OCI-M2 (cell line): ENCODE measurements around the gene ZNF689.

Experiments
- DNase-seq: peaks from one replicate; lab custom pipeline; 2025; ENCODE audit not compliant: unreplicated experiment; lab: John Stamatoyannopoulos, UW

ZNF689 gene

GRCh38 chr16:30566531-30566930, 43.7 kb downstream of the ZNF689 start:
- DNase-seq, result no peak

- DNase-seq, result no peak
Observed at GRCh38 chr16:30565984-30566383, 44.2 kb downstream of the ZNF689 start.

- DNase-seq, result no peak
Observed at GRCh38 chr16:30565526-30565925, 44.7 kb downstream of the ZNF689 start.

- no peak for DNase-seq
Observed at GRCh38 chr16:30562021-30562420, 48.2 kb downstream of the ZNF689 start.

- no peak for DNase-seq
Observed at GRCh38 chr16:30561089-30561816, 48.9 kb downstream of the ZNF689 start.

GRCh38 chr16:30559690-30560089, 50.5 kb downstream of the ZNF689 start:
- no peak for DNase-seq

- no peak for DNase-seq
Observed at GRCh38 chr16:30558789-30559377, 51.3 kb downstream of the ZNF689 start.

- DNase-seq, result peak; percentile 91
Observed at GRCh38 chr16:30557957-30558788, 52.0 kb downstream of the ZNF689 start, which contains the start of gene ZNF764. TSS of gene ZNF764 (minus strand) at chr16:30558374. CDS start at chr16:30558182, 192 bp downstream.

- DNase-seq, result no peak
Observed at GRCh38 chr16:30557707-30557956, 52.6 kb downstream of the ZNF689 start.

GRCh38 chr16:30556125-30556473, 54.1 kb downstream of the ZNF689 start:
- DNase-seq, result no peak

GRCh38 chr16:30555315-30556124, 54.7 kb downstream of the ZNF689 start:
- no peak for DNase-seq

GRCh38 chr16:30554557-30555314, 55.5 kb downstream of the ZNF689 start:
- DNase-seq, result no peak

- no peak for DNase-seq
Observed at GRCh38 chr16:30553393-30553899, 56.7 kb downstream of the ZNF689 start.

- no peak for DNase-seq
Observed at GRCh38 chr16:30552956-30553355, 57.2 kb downstream of the ZNF689 start.
